ENCODE results near the gene WWOX. TPM values are rescaled to one million over a fixed set of nuclear protein-coding genes. Genes with fewer than 3 reads are reported as not detected.

WWOX gene
- total RNA-seq, 1 experiment from 2014 or later: 15.6 TPM

DNA sequence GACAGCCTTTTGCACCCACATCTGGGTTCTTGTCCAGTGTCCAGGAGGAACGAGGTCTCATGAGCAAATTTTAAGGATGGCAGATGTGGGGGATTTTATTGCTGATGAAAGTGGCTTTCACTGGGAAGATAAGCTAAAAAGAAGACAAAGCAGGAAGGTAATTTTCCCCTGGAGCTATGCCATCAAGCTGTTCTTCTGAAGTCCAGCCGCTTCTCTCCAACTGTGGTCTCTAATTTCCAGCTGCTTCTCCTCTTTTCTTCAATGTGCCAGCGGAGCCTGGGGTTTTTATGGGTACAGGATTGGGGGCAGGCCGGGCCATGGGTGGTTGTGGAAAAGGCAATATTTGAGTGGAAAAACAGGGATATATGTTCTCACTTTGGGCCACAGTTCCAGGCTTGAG lies 430.8 kb downstream of the WWOX start:
- Histone ChIP-seq H3K27me3 (ENCODE audit: insufficient read depth, low read length) (no peaks in the 10 kb centered on the region), H3K23me2 (ENCODE audit: insufficient read length, low read depth, low read length, poor library complexity, severe bottlenecking) (no peaks in the 10 kb centered on the region), H4K8ac (replicated peaks; ENCODE audit: insufficient read length, low read depth, low read length) (no peak overlapping the region), H3K79me2 (ENCODE audit: insufficient read depth, low read length) (no peaks in the 10 kb centered on the region), H4K91ac (ENCODE audit: insufficient read length, low read depth, low read length) (no peak overlapping the region), H3K9ac (ENCODE audit: extremely low read depth, insufficient read length, low read length) (no peak overlapping the region), H3K79me1 (ENCODE audit: insufficient read depth, low read depth, low read length, poor library complexity, severe bottlenecking) (no peaks in the 10 kb centered on the region), H3K18ac (ENCODE audit: insufficient read length, low read depth, low read length) (no peak overlapping the region), H2AFZ (ENCODE audit: low read length) (no peak overlapping the region), H4K5ac (ENCODE audit: insufficient read length, low read depth, low read length) (no peak overlapping the region), H3K14ac (ENCODE audit: insufficient read depth, low read length) (no peak overlapping the region), H2BK12ac (ENCODE audit: insufficient read length, low read depth, low read length) (no peak overlapping the region), H2BK15ac (ENCODE audit: low read depth, low read length) (no peak overlapping the region), H3K4ac (ENCODE audit: low read depth, low read length) (no peak overlapping the region), H3T11ph (ENCODE audit: low read length) (no peak overlapping the region), H2BK20ac (ENCODE audit: low read depth, low read length, poor library complexity, severe bottlenecking) (no peak overlapping the region), H3K4me2 (ENCODE audit: insufficient read depth, insufficient read length, low read length) (no peak overlapping the region), H3K56ac (ENCODE audit: insufficient read length, low read depth, low read length) (no peak overlapping the region), H2BK5ac (ENCODE audit: insufficient read length, low read length) (no peak overlapping the region), H4K20me1 (ENCODE audit: control insufficient read depth, insufficient read depth, insufficient read length) (no peaks in the 10 kb centered on the region), H2BK120ac (ENCODE audit: low read depth, low read length, poor library complexity, severe bottlenecking) (no peak overlapping the region), H3K4me1 (ENCODE audit: insufficient read depth, low read length) (no peaks in the 10 kb centered on the region), H2AK5ac (ENCODE audit: insufficient read length, low read length) (no peak overlapping the region), H3K23ac (ENCODE audit: insufficient read length, low read depth, low read length) (no peak overlapping the region), H3K27ac (ENCODE audit: insufficient read length, low read depth, low read length) (no peak overlapping the region), H3K9me3 (ENCODE audit: control insufficient read depth, low read depth, low read length) (no peaks in the 10 kb centered on the region)
- Mint-ChIP-seq H3K27ac (no peak overlapping the region), H3K4me3 (no peak overlapping the region), H3K9me3 (no peaks in the 10 kb centered on the region), H3K27me3 (ENCODE audit: low read depth) (no peaks in the 10 kb centered on the region), H3K4me1 (no peaks in the 10 kb centered on the region), H3K36me3 (ENCODE audit: insufficient read depth in 1 of 3, low read depth in 3 of 3) (no peaks in the 10 kb centered on the region)
- WGBS (ENCODE audit: extremely low coverage, insufficient read length, low lambda C conversion rate): no CpG with 5 or more reads among the region's 4 CpGs
- TF ChIP-seq CTCF (conservative IDR thresholded peaks at IDR 0.05): no peak
- DNase-seq: no peak
